RWPE2 (cell line): ENCODE results near the gene GARIN3.

Experiments used
- ATAC-seq: fragments of 200-7000 bp; cut with Tn5 transposase; 3 replicates; pipeline ENCODE4 v1.9.1; 2021; ENCODE audit warnings: low read depth
- DNase-seq: peaks from one replicate; pipeline ENCODE4 v3.0.0-alpha.2; 2020; ENCODE audit warnings: low spot score
- H3K27ac ChIP-seq: fragments of 450-650 bp; 2 replicates; pipeline ENCODE4 v1.5.1; 2017; ENCODE audit warnings: mild to moderate bottlenecking; ENCODE audit not compliant: poor library complexity, severe bottlenecking
- H3K27me3 ChIP-seq: fragments of 250-450 bp; sonication (Bioruptor Pico); 2 replicates; pipeline ENCODE4 v1.5.1; 2021; ENCODE audit warnings: mild to moderate bottlenecking, moderate library complexity; ENCODE audit not compliant: insufficient read depth, poor library complexity, severe bottlenecking
- H3K36me3 ChIP-seq: fragments of 250-450 bp; sonication (Bioruptor Pico); 2 replicates; pipeline ENCODE4 v1.5.1; 2020; ENCODE audit warnings: low read depth, mild to moderate bottlenecking, moderate library complexity
- H3K4me1 ChIP-seq: fragments of 250-450 bp; sonication (Bioruptor Pico); 2 replicates; pipeline ENCODE4 v1.5.1; 2021; ENCODE audit warnings: mild to moderate bottlenecking, moderate library complexity; ENCODE audit not compliant: insufficient read depth, poor library complexity, severe bottlenecking
- H3K4me3 ChIP-seq: fragments of 250-450 bp; sonication (Bioruptor Pico); 2 replicates; pipeline ENCODE4 v1.5.1; 2021; ENCODE audit warnings: mild to moderate bottlenecking, moderate library complexity; ENCODE audit not compliant: severe bottlenecking
- H3K9me3 ChIP-seq: fragments of 250-450 bp; sonication (Bioruptor Pico); 2 replicates; pipeline ENCODE4 v1.5.1; 2021; ENCODE audit warnings: mild to moderate bottlenecking, moderate library complexity; ENCODE audit not compliant: severe bottlenecking
- TF ChIP-seq, protein P1 (sequence below): fragments of 450-650 bp; IDR thresholded peaks from one replicate; pipeline ENCODE4 v1.5.1; 2017; ENCODE audit warnings: mild to moderate bottlenecking, moderate library complexity; ENCODE audit not compliant: poor library complexity, severe bottlenecking

The GARIN3 gene

DNA sequence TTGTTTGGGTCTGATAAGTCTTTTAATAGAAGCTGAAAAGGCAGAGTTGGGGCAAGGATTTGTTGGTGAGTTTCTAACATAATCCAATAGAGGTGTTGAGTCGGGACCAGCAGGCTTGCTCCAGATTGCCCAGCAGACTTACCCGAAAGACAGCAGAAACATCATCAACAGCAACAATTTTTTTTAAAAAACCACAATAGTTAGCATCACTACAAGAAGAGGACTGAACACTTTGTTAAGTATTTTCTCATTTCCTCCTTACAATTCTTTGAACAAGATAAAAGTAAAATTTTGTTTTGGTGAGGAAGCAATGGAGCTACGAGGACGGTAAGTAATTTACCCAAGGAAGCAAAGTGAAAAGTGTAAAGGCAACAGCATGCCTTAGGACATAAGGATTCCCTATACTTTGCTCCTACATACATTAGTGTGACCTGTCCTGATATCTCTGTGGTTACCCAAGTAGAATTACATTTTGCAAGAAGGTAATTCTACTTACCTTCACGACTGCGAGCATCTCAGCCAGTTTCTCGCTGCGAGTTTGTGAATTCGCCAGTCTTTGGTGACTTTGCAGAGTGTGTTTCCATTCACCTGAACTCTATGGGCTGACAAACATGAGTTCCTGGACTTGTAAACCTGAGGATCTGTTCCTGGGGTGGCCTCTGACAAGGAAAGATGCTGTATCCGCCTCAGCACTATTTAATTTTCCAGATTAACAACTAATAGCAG lies 27.8 kb upstream of the GARIN3 start:
- TF ChIP-seq, protein P1, sequence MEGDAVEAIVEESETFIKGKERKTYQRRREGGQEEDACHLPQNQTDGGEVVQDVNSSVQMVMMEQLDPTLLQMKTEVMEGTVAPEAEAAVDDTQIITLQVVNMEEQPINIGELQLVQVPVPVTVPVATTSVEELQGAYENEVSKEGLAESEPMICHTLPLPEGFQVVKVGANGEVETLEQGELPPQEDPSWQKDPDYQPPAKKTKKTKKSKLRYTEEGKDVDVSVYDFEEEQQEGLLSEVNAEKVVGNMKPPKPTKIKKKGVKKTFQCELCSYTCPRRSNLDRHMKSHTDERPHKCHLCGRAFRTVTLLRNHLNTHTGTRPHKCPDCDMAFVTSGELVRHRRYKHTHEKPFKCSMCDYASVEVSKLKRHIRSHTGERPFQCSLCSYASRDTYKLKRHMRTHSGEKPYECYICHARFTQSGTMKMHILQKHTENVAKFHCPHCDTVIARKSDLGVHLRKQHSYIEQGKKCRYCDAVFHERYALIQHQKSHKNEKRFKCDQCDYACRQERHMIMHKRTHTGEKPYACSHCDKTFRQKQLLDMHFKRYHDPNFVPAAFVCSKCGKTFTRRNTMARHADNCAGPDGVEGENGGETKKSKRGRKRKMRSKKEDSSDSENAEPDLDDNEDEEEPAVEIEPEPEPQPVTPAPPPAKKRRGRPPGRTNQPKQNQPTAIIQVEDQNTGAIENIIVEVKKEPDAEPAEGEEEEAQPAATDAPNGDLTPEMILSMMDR: no peak
- Histone ChIP-seq H3K4me3 (no peak overlapping the region), H3K9me3 (no peaks in the 10 kb centered on the region), H3K36me3 (no peaks in the 10 kb centered on the region), H3K27me3 (no peaks in the 10 kb centered on the region), H3K27ac (no peak overlapping the region), H3K4me1 (no peaks in the 10 kb centered on the region)
- no peak for DNase-seq
- no peak for ATAC-seq

DNA sequence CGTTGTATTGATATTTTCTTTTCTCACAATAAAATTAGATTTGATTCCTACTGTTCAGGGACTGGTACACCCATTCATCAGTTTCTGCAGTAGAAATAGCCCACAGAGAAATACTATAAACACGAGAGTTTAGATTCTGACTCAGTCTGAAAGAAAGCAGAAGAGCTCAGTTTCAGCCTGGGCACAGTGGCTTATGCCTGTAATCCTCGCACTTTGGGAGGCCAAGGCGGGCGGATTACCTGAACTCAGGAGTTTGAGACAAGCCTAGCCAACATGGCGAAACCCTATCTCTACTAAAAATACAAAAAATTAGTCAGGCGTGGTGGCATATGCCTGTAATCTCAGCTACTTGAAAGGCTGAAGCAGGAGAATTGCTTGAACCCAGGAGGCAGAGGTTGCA lies 23.2 kb upstream of the GARIN3 start:
- no peaks in the 10 kb centered on the region for H3K36me3 ChIP-seq
- no peaks in the 10 kb centered on the region for H3K27me3 ChIP-seq
- no peak for DNase-seq
- no peak overlapping the region for H3K4me3 ChIP-seq
- no peak overlapping the region for H3K27ac ChIP-seq
- no peaks in the 10 kb centered on the region for H3K4me1 ChIP-seq
- ATAC-seq: no peak
- no peaks in the 10 kb centered on the region for H3K9me3 ChIP-seq
- TF ChIP-seq, protein P1: no peak

DNA sequence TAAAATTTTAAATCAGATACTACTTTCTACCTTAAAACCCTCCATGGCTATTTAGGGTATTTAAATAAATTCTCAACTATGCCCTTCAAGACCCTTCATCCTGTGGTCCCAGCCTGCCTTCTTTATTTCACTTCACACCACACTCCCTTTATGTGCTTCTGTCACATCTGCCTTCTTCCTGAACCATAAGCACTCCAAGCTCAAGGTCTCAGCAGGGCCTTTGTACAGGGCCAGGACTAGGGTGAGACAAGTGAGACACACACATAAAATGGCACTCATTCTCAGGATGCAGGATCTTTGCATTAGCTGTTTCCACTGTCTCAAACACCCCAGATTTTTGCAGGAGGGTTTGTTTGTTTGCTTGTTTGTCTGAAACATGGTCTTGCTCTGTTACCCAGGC lies 22.2 kb upstream of the GARIN3 start:
- H3K36me3 ChIP-seq: no peaks in the 10 kb centered on the region
- TF ChIP-seq, protein P1: no peak
- no peak overlapping the region for H3K4me3 ChIP-seq
- H3K27me3 ChIP-seq: no peaks in the 10 kb centered on the region
- DNase-seq (no peak), ATAC-seq (no peak)
- H3K4me1 ChIP-seq: no peaks in the 10 kb centered on the region
- H3K9me3 ChIP-seq: no peaks in the 10 kb centered on the region
- H3K27ac ChIP-seq: no peak overlapping the region

DNA sequence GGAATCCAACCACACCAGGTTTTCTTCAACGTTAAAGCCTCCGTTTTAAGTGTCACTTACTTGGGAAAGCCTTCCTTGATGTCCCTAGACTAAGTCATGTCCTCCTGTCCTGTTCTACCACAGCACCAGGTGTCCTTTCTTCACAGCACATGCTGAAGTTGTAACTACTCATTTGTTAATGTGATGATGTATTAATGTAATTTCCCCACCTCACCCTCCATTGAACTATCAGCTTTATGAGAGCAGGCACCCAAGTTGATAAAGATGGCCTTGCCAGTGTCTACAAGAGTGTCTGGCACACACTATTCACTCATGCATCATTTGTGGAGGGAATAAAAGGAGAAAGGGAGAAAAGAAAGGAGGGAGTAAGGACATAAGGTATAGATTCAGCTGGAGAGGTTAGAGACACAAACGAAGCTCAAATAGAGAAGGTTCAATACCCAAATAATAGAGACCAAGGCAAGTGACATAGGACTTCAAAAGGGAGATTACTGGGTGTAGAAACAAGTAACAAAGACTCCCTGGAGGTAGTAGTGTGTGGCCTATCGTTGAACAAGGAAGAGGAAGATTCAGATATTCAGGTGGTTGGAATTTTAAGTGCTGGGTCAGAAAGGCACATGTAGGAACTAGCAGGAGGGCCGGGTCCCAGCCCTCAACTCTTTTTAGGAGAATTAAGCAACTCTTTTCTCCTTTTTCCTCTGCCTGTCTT lies 21.1 kb upstream of the GARIN3 start:
- no peaks in the 10 kb centered on the region for H3K4me1 ChIP-seq
- no peaks in the 10 kb centered on the region for H3K9me3 ChIP-seq
- ATAC-seq: no peak
- TF ChIP-seq, protein P1: no peak
- DNase-seq: no peak
- H3K4me3 ChIP-seq: no peak overlapping the region
- no peak overlapping the region for H3K27ac ChIP-seq
- H3K36me3 ChIP-seq: no peaks in the 10 kb centered on the region
- H3K27me3 ChIP-seq: peaks cover 10% of the 10 kb centered on the region
